Thymus (tissue), 11 donors: ENCODE data around the gene WBP1. TPM values are rescaled to one million over a fixed set of nuclear protein-coding genes. Genes with fewer than 3 reads are reported as not detected.
A peak's percentile ranks its signal among the peaks of the same experiment; 100 is the strongest.

ENCODE experiments used
- DNase-seq, 9 donors: peaks; one replicate each; pipeline ENCODE4 v3.0.0-alpha.2; 2013; ENCODE audit warnings: low spot score in 9 of 9, low read depth in 6 of 9, missing footprints in 1 of 9
- H3K27ac ChIP-seq, 2 donors: one replicate each; pipeline ENCODE4 v1.5.1; 2013; ENCODE audit warnings: control low read depth in 1 of 2, low read depth in 1 of 2, low read length in 1 of 2, mild to moderate bottlenecking in 1 of 2, moderate library complexity in 1 of 2
- H3K27me3 ChIP-seq, 2 donors: one replicate each; pipeline ENCODE4 v1.5.1; 2013; ENCODE audit warnings: low read length in 1 of 2; ENCODE audit not compliant: control insufficient read depth in 2 of 2, insufficient read depth in 1 of 2
- H3K36me3 ChIP-seq, 2 donors: one replicate each; pipeline ENCODE4 v1.5.1; 2013; ENCODE audit warnings: low read length in 1 of 2, mild to moderate bottlenecking in 1 of 2, moderate library complexity in 1 of 2; ENCODE audit not compliant: control insufficient read depth in 2 of 2, insufficient read depth in 2 of 2
- H3K4me1 ChIP-seq, 2 donors: one replicate each; pipeline ENCODE4 v1.5.1; 2013; ENCODE audit warnings: low read length in 2 of 2; ENCODE audit not compliant: control insufficient read depth in 2 of 2, insufficient read depth in 2 of 2
- H3K4me3 ChIP-seq, 2 donors: one replicate each; pipeline ENCODE4 v1.5.1; 2013; ENCODE audit warnings: low read length in 2 of 2, control low read depth in 1 of 2, mild to moderate bottlenecking in 1 of 2
- H3K9me3 ChIP-seq, 2 donors: one replicate each; pipeline ENCODE4 v1.5.1; 2013; ENCODE audit warnings: low read length in 1 of 2, mild to moderate bottlenecking in 1 of 2; ENCODE audit not compliant: control insufficient read depth in 2 of 2, insufficient read depth in 1 of 2
- WGBS: extraction: QIAGEN DNeasy Blood & Tissue Kit; methylation state at CpG from one replicate; pipeline ENCODE4 v1.1.7; 2013; 5-methylcytosine and 5-hydroxymethylcytosine counted together
- polyA plus RNA-seq: library from polyadenylated mRNA; stranded (reverse); fragments of 200-250 nt; gene quantifications from one replicate; pipeline ENCODE4 v1.2.3, GENCODE V29; 2013
- total RNA-seq: library from RNA; stranded (reverse); fragments of 120-200 nt; gene quantifications from one replicate; pipeline ENCODE4 v1.2.4, GENCODE V29; 2013
- donor health status: healthy.

WBP1 gene
- total and polyA plus RNA-seq, 2 donors, result 56.4 to 114 TPM

- WGBS, result 66% methylated on average over 19 of the region's 19 CpGs
- H3K27me3 ChIP-seq, result peaks cover 61 to 65% of the 10 kb centered on the region in 2 donors
- H3K27ac ChIP-seq, result no peak overlapping the region
- H3K4me1 ChIP-seq, result peaks cover 12 to 31% of the 10 kb centered on the region in 2 donors
- H3K36me3 ChIP-seq, result peaks cover 16 to 20% of the 10 kb centered on the region in 2 donors
- peaks cover 0 to 12% of the 10 kb centered on the region in 2 donors for H3K9me3 ChIP-seq
- peak overlapping the region in 1 of 2 donors; percentile 19 for H3K4me3 ChIP-seq
- DNase-seq, result no peak
Measured at GRCh38 chr2:74496997-74497776, 38.9 kb downstream of the WBP1 start.

DNA sequence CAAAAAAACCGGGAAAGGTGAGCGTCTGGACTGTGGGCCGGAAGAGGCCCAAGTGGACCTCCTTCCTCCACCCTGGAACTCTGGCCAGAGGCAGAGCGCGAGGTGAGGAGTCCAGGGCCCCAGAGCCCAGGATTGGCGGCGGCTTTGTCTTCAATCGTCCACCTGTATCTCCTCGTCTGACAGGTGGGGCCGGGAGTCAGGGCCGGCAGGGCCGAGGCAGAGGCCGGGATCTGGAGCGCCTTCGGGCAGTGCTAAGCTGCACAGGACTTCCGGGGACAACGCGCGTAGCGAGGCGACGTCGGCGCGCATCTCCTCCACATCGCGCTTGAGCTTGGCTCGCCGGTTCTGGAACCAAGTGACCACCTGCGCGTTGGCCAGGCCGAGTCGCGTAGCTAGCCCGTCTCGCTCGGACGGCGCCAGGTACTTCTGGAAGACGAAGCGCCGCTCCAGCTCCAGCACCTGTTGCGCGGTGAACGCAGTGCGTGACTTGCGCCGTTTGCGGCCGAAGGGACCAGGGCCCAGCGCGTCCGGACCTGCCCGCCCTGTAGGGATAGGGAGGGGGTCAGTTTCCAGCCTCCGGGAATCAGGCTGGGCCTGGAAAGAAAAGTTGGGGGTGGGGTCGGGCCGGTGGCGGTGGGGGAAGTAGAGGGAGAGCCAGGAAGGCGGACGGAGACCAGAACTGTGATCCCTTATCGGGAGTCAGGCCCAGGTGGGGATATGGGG is 39.7 kb downstream of the WBP1 start:
- 5% methylated on average over 61 of the region's 61 CpGs for WGBS
- Histone ChIP-seq H3K9me3 (peaks cover 0 to 12% of the 10 kb centered on the region in 2 donors), H3K4me3 (peak overlapping the region; percentile 19 to 29), H3K27me3 (peaks cover 69 to 72% of the 10 kb centered on the region in 2 donors), H3K27ac (no peak overlapping the region), H3K36me3 (peaks cover 8 to 13% of the 10 kb centered on the region in 2 donors), H3K4me1 (peaks cover 15 to 39% of the 10 kb centered on the region in 2 donors)
- no peak for DNase-seq

DNA sequence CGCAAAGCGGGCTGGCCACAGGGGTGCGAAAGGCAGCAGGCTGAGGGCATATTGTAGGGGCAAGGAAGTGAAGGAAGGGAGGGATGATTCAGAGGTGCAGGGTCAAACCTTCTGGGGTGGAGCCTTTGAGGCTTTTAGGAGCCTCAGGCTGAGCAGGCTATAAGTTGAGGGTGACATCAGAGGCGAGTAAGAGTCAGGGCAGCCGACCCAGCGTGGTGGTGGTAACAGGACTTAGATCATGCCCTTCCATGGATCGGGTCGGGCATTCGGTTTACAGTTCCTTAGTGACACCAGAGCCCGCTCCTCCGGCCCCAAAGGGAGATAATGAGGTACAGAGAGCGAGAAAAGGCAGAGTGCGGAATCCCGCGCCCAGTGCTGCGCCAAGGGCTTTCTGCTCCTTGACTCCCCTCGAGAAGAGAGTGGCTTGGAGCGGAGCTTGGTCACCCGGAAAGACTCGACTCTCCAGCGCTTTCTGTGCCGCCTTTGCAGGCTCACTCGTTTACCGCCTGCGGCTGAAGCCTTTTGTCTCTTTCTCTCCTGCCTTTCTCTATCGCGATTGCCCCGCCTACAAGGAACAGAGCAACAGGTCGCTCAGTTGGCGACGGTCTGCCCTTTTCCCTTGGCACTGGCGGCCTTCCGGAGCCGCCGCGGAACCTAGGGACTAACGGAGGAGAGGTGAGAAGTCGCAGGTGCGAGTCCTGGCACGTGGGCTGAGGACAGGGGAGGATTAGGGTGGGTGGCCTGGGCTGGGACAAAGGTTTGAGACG is 40.4 kb downstream of the WBP1 start:
- Histone ChIP-seq H3K4me1 (peaks cover 20 to 46% of the 10 kb centered on the region in 2 donors), H3K36me3 (peaks cover 1 to 7% of the 10 kb centered on the region in 2 donors), H3K27ac (no peak overlapping the region), H3K4me3 (peak overlapping the region in 1 of 2 donors; percentile 29), H3K9me3 (peaks cover 0 to 12% of the 10 kb centered on the region in 2 donors), H3K27me3 (peaks cover 76 to 80% of the 10 kb centered on the region in 2 donors)
- peak in 1 of 9 donors; percentile 27 for DNase-seq
- 2% methylated on average over 41 of the region's 41 CpGs for WGBS

- no peak within 1 kb of the TSS for H3K27ac ChIP-seq
- H3K4me1 ChIP-seq, result peaks cover 20 to 48% of the 10 kb centered on the region in 2 donors
- no peak for DNase-seq
- H3K9me3 ChIP-seq, result peaks cover 0 to 12% of the 10 kb centered on the region in 2 donors
- 4% methylated on average over 65 of the region's 65 CpGs for WGBS
- no peaks in the 10 kb centered on the region for H3K36me3 ChIP-seq
- peaks cover 83 to 87% of the 10 kb centered on the region in 2 donors for H3K27me3 ChIP-seq
- H3K4me3 ChIP-seq, result peak within 1 kb of the TSS in 1 of 2 donors; percentile 29
Measured at GRCh38 chr2:74499267-74499939, 41.2 kb downstream of the WBP1 start, which contains the start of gene LBX2. Gene LBX2, minus strand, starts transcription at chr2:74499603. Its CDS starts 66 bp downstream, at chr2:74499537.

DNA sequence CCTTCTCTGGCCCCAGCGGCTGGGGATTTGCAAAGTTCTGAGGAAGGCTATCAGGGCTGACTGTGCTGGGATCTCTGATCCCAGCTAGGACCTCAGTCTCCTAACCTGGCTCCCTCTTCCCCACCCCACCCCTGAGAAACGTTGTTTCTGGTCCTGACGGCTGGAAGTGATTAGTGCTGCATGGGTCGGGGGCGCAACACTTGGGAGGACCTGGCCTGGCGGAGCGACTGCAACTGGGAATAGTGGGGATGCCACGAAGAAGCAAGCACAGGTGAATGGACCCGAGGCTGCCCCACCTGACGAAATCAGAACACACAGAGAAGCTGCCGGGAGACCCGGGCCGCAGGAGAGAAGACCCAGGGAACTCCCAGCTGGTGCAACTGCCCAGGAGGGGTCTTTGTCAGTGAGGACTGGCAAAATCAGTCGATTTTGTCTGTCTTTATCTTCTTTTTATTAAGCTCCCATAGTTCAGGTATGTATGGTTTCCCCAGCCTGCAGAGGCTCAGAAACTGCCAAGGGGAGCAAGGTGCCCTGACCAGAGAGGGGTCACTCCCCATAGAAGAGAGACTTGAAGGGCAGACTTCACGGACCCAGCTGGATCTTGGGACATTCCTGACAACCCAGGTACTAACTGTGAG is 41.8 kb downstream of the WBP1 start:
- DNase-seq, result no peak
- Histone ChIP-seq H3K4me3 (no peak overlapping the region), H3K9me3 (peaks cover 2 to 12% of the 10 kb centered on the region in 2 donors), H3K36me3 (peaks cover 2 to 5% of the 10 kb centered on the region in 2 donors), H3K4me1 (peaks cover 20 to 48% of the 10 kb centered on the region in 2 donors), H3K27ac (no peak overlapping the region), H3K27me3 (peaks cover 90 to 93% of the 10 kb centered on the region in 2 donors)
- WGBS, result 55% methylated on average over 15 of the region's 15 CpGs

DNA sequence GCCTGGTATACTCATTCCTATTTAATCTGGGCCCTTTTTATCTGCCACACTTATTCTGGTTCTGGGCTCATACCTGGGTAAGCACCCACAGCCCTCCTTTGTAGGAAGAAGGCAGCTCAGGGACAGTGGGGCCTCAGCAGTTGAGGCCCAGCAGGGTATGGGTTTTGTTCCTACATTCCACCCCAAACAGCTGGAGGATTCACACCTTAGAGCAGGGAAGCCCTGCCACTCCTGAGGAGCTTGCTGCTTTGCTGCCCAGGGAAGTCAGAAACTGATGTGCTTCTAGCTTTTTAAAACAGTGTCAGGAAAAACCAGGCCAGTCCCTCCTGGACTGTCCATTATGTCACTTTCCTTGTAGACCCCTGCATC is 42.3 kb downstream of the WBP1 start:
- Histone ChIP-seq H3K36me3 (peaks cover 7 to 10% of the 10 kb centered on the region in 2 donors), H3K4me3 (no peak overlapping the region), H3K9me3 (peaks cover 2 to 12% of the 10 kb centered on the region in 2 donors), H3K27ac (no peak overlapping the region), H3K27me3 (peaks cover 93 to 98% of the 10 kb centered on the region in 2 donors), H3K4me1 (peaks cover 20 to 48% of the 10 kb centered on the region in 2 donors)
- no peak for DNase-seq

DNA sequence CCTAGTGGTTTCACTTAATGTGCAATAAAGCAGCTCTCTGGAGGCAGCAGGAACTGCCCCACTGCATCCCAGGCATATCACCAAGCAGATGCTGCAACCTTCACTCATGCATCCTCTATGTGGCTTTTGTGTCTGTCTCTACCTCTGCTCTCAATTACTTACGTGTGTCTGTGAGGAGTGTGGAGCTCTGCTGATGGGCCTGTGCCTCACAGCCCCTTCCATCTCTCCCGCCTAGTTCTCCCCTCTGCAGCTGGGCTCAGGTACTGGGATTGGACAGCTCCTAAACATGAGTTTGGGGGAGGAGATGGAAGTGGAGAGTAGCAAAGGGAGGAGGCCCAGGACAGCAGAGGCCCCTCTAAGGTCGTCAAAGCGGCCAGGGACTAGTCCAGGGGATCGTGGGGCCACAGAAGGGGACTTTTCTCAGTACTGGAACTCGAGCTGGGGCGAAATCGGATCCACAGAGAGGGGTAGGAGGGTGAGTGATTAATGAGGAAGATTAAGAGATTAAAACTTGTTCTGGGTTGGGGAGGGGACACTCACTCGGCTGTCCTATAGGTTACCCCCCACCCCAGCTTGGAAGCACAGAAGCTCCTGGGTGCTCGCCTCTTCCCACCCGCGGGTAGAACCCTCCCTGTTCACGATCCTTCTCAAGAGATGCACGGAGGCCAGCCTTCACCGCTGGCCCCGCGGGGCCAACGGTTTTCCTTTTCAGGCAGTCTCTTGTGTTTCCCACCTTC is 43.3 kb downstream of the WBP1 start:
- H3K4me1 ChIP-seq, result peaks cover 21 to 54% of the 10 kb centered on the region in 2 donors
- H3K27me3 ChIP-seq, result peaks cover 89 to 97% of the 10 kb centered on the region in 2 donors
- H3K9me3 ChIP-seq, result peaks cover 2 to 12% of the 10 kb centered on the region in 2 donors
- no peak overlapping the region for H3K4me3 ChIP-seq
- DNase-seq, result no peak
- WGBS, result 77% methylated on average over 18 of the region's 18 CpGs
- H3K36me3 ChIP-seq, result peaks cover 13 to 15% of the 10 kb centered on the region in 2 donors
- H3K27ac ChIP-seq, result peak overlapping the region in 1 of 2 donors; percentile 8
